CD4-positive, alpha-beta memory T cell (primary cell): ENCODE measurements around the gene FOXK2. TPM values are rescaled to one million over a fixed set of nuclear protein-coding genes. Genes with fewer than 3 reads are reported as not detected.
A peak's percentile ranks its signal among the peaks of the same experiment; 100 is the strongest.

Experiments used
- CTCF ChIA-PET: fragments of 350-600 bp; sonication (Branson Sonifier 250); formaldehyde crosslinking; loops from one replicate; lab custom pipeline; 2021; ENCODE audit warnings: inconsistent platforms; ENCODE audit not compliant: partially characterized antibody; lab: Charles Lee
- POLR2A ChIA-PET: fragments of 350-600 bp; sonication (Branson Sonifier 250); formaldehyde crosslinking; loops from one replicate; lab custom pipeline; 2021; ENCODE audit not compliant: partially characterized antibody; lab: Charles Lee
- DNase-seq, 5 donors: peaks; one replicate each; pipeline versions ENCODE4 v3.0.0 to v3.0.0-alpha.2; 2020 to 2022; ENCODE audit warnings: mixed read lengths in 1 of 5
- H3K27ac ChIP-seq: one replicate; pipeline ENCODE4 v1.7.0; 2013; ENCODE audit warnings: low read depth, low read length
- H3K27me3 ChIP-seq: 2 replicates; pipeline ENCODE4 v1.7.0; 2013; ENCODE audit warnings: mild to moderate bottlenecking, low read length, moderate library complexity; ENCODE audit not compliant: insufficient read depth
- H3K36me3 ChIP-seq: 2 replicates; pipeline ENCODE4 v1.7.0; 2013; ENCODE audit warnings: mild to moderate bottlenecking, low read length, moderate library complexity; ENCODE audit not compliant: insufficient read depth
- H3K4me1 ChIP-seq: 2 replicates; pipeline ENCODE4 v1.7.0; 2013; ENCODE audit warnings: mild to moderate bottlenecking, low read length, moderate library complexity; ENCODE audit not compliant: insufficient read depth
- H3K4me3 ChIP-seq, 2 donors: one replicate each; pipeline ENCODE4 v1.7.0; 2013; ENCODE audit warnings: low read length in 2 of 2, mild to moderate bottlenecking in 1 of 2
- H3K9me3 ChIP-seq, 2 donors: one replicate each; pipeline ENCODE4 v1.7.0; 2013; ENCODE audit warnings: low read length in 2 of 2, control low read depth in 1 of 2; ENCODE audit not compliant: control insufficient read depth in 1 of 2
- H3K27ac Mint-ChIP-seq, 7 donors: one replicate each; pipeline ENCODE4 v1.8.0; 2020 to 2021; ENCODE audit warnings: mixed read lengths in 7 of 7, mild to moderate bottlenecking in 6 of 7, inconsistent platforms in 3 of 7, moderate library complexity in 3 of 7
- H3K27me3 Mint-ChIP-seq, 2 donors: one replicate each; pipeline ENCODE4 v1.8.0; 2020 to 2021; ENCODE audit warnings: mixed read lengths in 2 of 2
- H3K36me3 Mint-ChIP-seq, 2 donors: one replicate each; pipeline ENCODE4 v1.8.0; 2020 to 2021; ENCODE audit warnings: mixed read lengths in 2 of 2, inconsistent platforms in 1 of 2, mild to moderate bottlenecking in 1 of 2
- H3K4me1 Mint-ChIP-seq, 4 donors: one replicate each; pipeline ENCODE4 v1.8.0; 2020 to 2021; ENCODE audit warnings: mixed read lengths in 4 of 4, mild to moderate bottlenecking in 1 of 4
- H3K4me3 Mint-ChIP-seq, 8 donors: one replicate each; pipeline ENCODE4 v1.8.0; 2020 to 2021; ENCODE audit warnings: mixed read lengths in 8 of 8, mild to moderate bottlenecking in 7 of 8, moderate library complexity in 6 of 8, inconsistent platforms in 3 of 8
- H3K9me3 Mint-ChIP-seq, 8 donors: one replicate each; pipeline ENCODE4 v1.8.0; 2020 to 2021; ENCODE audit warnings: mixed read lengths in 8 of 8, mild to moderate bottlenecking in 5 of 8, inconsistent platforms in 3 of 8, moderate library complexity in 1 of 8
- intact Hi-C: fragments of 100-400 bp; cut with micrococcal nuclease; formaldehyde crosslinking; loops from one replicate; pipeline ENCODE4 v1.15.1; 2023
- polyA plus RNA-seq, 2 donors: library from polyadenylated mRNA; unstranded; fragments of 300-500 nt; fragmentation: Illumina TruSeq; gene quantifications; one replicate each; pipeline ENCODE4 v1.2.3, GENCODE V29; 2021
- total RNA-seq, 2 experiments: library from RNA; stranded (reverse); gene quantifications; one replicate each; pipeline ENCODE4 v1.2.3, GENCODE V29; 2021

FOXK2 gene
- total and polyA plus RNA-seq, 4 experiments from 2014 or later = 1.3 to 57.5 (median 29.1) TPM

DNA sequence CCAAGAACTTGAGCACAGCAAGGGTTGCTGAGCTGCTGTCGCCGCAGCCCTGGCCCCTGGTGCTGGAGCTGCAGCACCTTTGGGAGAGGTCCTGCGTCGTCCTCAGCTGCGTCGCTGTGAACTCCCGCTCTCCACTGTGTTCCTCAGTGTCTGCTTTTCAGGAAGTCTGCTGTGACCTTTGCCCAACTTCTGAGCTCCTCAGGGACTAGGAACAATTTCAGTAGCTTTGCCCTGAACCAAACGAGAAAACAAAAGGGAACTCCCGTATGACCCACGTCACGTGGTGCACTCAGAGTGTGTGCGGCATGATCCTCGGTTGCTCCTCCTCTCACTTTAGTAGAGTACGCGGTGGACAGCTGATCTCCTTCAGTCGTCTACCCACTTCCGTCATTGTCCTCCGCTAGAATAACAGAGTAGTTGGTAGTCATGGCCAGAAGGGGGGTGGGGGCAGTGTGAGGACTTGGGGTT, 84.5 kb downstream of the FOXK2 start:
- ChIA-PET POLR2A (interaction anchor here (1.8 kb wide), 1 partner anchor 12 kb away, joined by 4 read pairs; no protein-coding TSS in a partner anchor), CTCF (no interaction called here)
- Histone ChIP-seq H3K27me3 (no peaks in the 10 kb centered on the region), H3K36me3 (peaks cover 32% of the 10 kb centered on the region), H3K4me1 (no peaks in the 10 kb centered on the region), H3K9me3 (no peaks in the 10 kb centered on the region), H3K27ac (no peak overlapping the region), H3K4me3 (no peak overlapping the region)
- Mint-ChIP-seq H3K27ac (peak overlapping the region in 6 of 7 donors; percentile 15 to 84 (median 65)), H3K4me1 (peaks cover 3 to 14% (median 7%) of the 10 kb centered on the region in 4 donors), H3K36me3 (peaks cover 48 to 50% of the 10 kb centered on the region in 2 donors), H3K4me3 (peak overlapping the region in 1 of 8 donors; percentile 25), H3K27me3 (no peaks in the 10 kb centered on the region), H3K9me3 (no peaks in the 10 kb centered on the region)
- intact Hi-C loops = no loop called here
- DNase-seq = peak in 4 of 5 donors; percentile 18 to 72 (median 34)

DNA sequence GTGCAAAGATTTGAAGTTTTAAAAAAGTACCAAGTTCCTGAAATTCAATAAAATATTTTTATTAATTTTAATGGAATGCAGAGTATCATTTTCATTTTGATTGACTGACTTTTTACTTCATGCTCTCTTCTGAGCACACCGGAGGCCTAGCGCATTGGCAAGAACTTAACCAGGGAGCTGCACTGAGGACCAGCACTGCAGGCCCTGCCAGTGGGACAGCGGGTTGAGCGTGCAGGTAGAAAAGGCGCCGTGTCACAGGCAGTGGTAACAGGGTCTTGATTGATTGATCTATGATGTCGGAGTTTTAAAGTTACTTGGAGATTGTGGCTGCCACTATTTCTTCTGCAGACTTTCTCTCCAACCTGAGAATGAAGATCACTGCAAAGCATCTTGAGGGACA, 85.0 kb downstream of the FOXK2 start:
- no peak for DNase-seq
- H3K4me1 ChIP-seq = no peaks in the 10 kb centered on the region
- no peaks in the 10 kb centered on the region for H3K9me3 ChIP-seq
- no peaks in the 10 kb centered on the region for H3K27me3 ChIP-seq
- H3K27ac Mint-ChIP-seq = peak overlapping the region; percentile 15 to 84 (median 61)
- POLR2A ChIA-PET = interaction anchor here (1.8 kb wide), 1 partner anchor 13 kb away, joined by 4 read pairs; no protein-coding TSS in a partner anchor
- H3K36me3 ChIP-seq = peaks cover 32% of the 10 kb centered on the region
- H3K4me1 Mint-ChIP-seq = peaks cover 3 to 14% (median 7%) of the 10 kb centered on the region in 4 donors
- intact Hi-C loops = no loop called here
- no peaks in the 10 kb centered on the region for H3K9me3 Mint-ChIP-seq
- no peak overlapping the region for H3K27ac ChIP-seq
- H3K4me3 Mint-ChIP-seq = no peak overlapping the region
- H3K4me3 ChIP-seq = no peak overlapping the region
- peaks cover 51 to 52% of the 10 kb centered on the region in 2 donors for H3K36me3 Mint-ChIP-seq
- no peaks in the 10 kb centered on the region for H3K27me3 Mint-ChIP-seq
- CTCF ChIA-PET = no interaction called here

DNA sequence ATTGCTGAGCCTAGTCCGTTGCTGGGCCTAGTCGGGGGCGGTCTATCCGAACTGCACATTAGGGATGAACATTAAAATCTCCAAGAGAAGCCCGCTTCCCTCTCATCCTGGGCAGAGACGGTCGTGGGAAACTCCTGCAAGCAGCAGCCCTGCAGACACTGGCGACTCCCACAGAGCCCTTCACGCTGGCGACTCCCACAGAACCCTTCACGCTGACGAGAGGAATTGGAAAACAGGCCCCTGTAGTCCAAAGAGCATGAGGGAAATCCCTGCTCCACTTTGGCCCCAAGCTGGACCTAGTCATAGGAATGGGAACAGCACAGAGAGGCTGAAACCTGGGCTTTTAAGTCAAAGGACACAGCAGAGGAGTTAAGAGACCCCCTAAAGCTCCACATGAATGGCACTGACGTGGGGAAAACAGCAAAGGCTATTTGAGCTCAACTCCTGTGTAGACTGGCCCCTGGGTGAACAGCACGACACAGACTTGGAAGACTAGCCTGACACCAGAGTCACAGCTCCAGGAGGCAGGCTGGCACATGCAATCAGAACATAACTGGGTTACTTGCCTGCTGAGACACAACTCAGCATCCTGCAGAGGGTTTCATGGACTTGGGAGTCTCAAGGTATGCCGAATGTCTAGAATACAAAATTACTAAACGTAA, 86.5 kb downstream of the FOXK2 start:
- no peak overlapping the region for H3K4me3 ChIP-seq
- H3K36me3 ChIP-seq = peaks cover 32% of the 10 kb centered on the region
- no peaks in the 10 kb centered on the region for H3K9me3 Mint-ChIP-seq
- H3K4me1 Mint-ChIP-seq = peaks cover 3 to 14% (median 7%) of the 10 kb centered on the region in 4 donors
- intact Hi-C loops = no loop called here
- H3K36me3 Mint-ChIP-seq = peaks cover 53 to 55% of the 10 kb centered on the region in 2 donors
- H3K27me3 Mint-ChIP-seq = no peaks in the 10 kb centered on the region
- ChIA-PET POLR2A (no interaction called here), CTCF (no interaction called here)
- H3K27ac Mint-ChIP-seq = peak overlapping the region in 2 of 7 donors; percentile 41 to 63
- H3K9me3 ChIP-seq = no peaks in the 10 kb centered on the region
- no peak for DNase-seq
- no peak overlapping the region for H3K4me3 Mint-ChIP-seq
- H3K27ac ChIP-seq = no peak overlapping the region
- H3K27me3 ChIP-seq = no peaks in the 10 kb centered on the region
- H3K4me1 ChIP-seq = no peaks in the 10 kb centered on the region

DNA sequence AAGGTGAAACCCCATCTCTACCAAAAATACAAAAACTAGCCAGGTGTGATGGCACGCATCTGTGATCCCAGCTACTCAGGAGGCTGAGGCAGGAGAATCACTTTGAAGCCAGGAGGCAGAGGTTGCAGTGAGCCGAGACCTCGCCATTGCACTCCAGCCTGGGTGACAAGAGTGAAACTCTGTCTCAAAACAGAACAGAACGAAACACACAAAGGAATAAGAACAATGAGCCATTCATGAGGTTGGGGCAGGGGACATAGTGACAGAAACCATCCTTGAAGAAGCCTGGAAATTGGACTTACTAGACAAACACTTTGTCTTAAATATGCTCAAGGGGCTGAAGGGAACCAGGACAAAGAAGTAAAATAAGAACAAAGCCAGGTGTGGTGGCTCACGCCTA, 89.3 kb downstream of the FOXK2 start:
- POLR2A ChIA-PET = no interaction called here
- Histone ChIP-seq H3K9me3 (no peaks in the 10 kb centered on the region), H3K27me3 (no peaks in the 10 kb centered on the region), H3K36me3 (peaks cover 9% of the 10 kb centered on the region), H3K27ac (no peak overlapping the region), H3K4me1 (no peaks in the 10 kb centered on the region), H3K4me3 (no peak overlapping the region)
- H3K27ac Mint-ChIP-seq = peak overlapping the region in 3 of 7 donors; percentile 10 to 82 (median 78)
- peaks cover 0 to 2% (median 0%) of the 10 kb centered on the region in 8 donors for H3K9me3 Mint-ChIP-seq
- no peak for DNase-seq
- H3K36me3 Mint-ChIP-seq = peaks cover 34 to 46% of the 10 kb centered on the region in 2 donors
- CTCF ChIA-PET = interaction anchor here (0.7 kb wide), 1 partner anchor 264 kb away, joined by 3 read pairs; no protein-coding TSS in a partner anchor
- intact Hi-C loops = no loop called here
- H3K4me3 Mint-ChIP-seq = no peak overlapping the region
- peaks cover 3 to 7% (median 6%) of the 10 kb centered on the region in 4 donors for H3K4me1 Mint-ChIP-seq
- no peaks in the 10 kb centered on the region for H3K27me3 Mint-ChIP-seq

DNA sequence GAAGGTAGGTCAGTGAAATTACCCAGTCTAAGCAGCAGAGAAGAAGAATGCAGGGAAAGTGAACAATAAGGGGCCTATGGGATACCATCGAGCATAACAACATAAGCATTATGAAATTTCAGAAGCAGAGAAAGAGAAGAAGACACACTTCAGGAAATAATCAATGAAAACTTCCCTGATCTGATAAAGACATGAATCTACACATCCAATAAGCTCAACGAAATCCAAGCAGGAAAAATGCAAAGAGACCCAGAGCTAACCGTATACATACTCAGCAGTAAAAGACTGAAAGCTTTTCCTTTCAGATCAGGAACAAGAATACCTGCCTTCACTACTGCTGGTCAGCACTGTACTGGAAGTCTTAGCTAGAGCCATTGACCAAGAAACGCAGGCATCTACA, 90.1 kb downstream of the FOXK2 start:
- H3K9me3 ChIP-seq = no peaks in the 10 kb centered on the region
- CTCF ChIA-PET = interaction anchor here (0.6 kb wide), 1 partner anchor 9 kb away, joined by 3 read pairs; no protein-coding TSS in a partner anchor
- POLR2A ChIA-PET = no interaction called here
- Mint-ChIP-seq H3K27me3 (no peaks in the 10 kb centered on the region), H3K4me3 (no peak overlapping the region), H3K27ac (peak overlapping the region in 4 of 7 donors; percentile 6 to 65 (median 25)), H3K4me1 (no peaks in the 10 kb centered on the region), H3K9me3 (peaks cover 0 to 2% (median 0%) of the 10 kb centered on the region in 8 donors), H3K36me3 (peaks cover 29 to 44% of the 10 kb centered on the region in 2 donors)
- no peak overlapping the region for H3K4me3 ChIP-seq
- intact Hi-C loops = no loop called here
- no peak for DNase-seq
- H3K4me1 ChIP-seq = no peaks in the 10 kb centered on the region
- no peaks in the 10 kb centered on the region for H3K27me3 ChIP-seq
- H3K36me3 ChIP-seq = peaks cover 5% of the 10 kb centered on the region
- H3K27ac ChIP-seq = no peak overlapping the region

DNA sequence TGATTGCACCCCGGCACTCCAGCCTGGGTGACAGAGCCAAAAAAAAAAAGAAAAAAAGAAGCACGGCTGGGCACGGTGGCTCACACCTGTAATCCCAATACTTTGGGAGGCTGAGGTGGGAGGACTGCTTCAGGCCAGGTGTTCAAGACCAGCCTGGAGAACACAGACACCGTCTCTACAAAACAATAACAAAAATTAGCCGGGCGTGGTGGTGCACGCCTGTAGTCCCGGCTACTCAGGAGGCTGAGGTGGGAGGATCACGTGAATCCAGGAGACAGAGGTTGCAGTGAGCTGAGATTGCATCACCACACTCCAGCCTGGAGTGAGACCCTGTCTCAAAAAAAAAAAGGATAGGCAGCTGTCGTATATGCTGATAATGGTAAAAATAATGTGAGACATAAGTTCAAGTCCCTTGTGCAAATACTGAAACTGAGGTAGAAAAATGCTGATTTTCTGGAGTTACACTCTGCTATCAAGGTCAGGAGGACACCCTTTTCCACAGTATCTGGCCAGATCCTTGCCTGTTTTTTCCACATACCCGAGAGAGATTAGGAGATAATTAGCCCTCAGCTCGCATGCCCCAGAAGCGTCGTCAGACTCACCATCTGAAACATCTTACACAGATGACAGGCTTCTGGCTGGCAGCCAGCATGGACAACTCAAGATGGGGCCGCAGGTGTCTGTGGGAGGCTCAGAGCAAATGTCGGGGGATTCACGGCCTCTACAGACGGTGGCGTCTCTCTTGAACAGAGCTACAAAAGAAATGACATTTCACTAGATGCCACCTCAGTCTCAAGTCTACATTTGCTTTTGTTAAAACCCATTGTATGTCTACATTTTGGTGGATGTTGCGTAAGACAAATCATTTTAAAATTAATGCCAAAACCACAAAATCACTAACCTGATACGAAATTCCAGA, 91.9 kb downstream of the FOXK2 start:
- no peaks in the 10 kb centered on the region for H3K4me1 ChIP-seq
- Mint-ChIP-seq H3K4me1 (no peaks in the 10 kb centered on the region), H3K27ac (peak overlapping the region in 1 of 7 donors; percentile 68), H3K27me3 (no peaks in the 10 kb centered on the region), H3K36me3 (peaks cover 35 to 48% of the 10 kb centered on the region in 2 donors), H3K4me3 (peak overlapping the region in 1 of 8 donors; percentile 31), H3K9me3 (peaks cover 0 to 2% (median 0%) of the 10 kb centered on the region in 8 donors)
- H3K36me3 ChIP-seq = peaks cover 16% of the 10 kb centered on the region
- intact Hi-C loops = no loop called here
- no peak overlapping the region for H3K4me3 ChIP-seq
- ChIA-PET CTCF (no interaction called here), POLR2A (no interaction called here)
- H3K27me3 ChIP-seq = no peaks in the 10 kb centered on the region
- H3K9me3 ChIP-seq = no peaks in the 10 kb centered on the region
- no peak for DNase-seq
- H3K27ac ChIP-seq = no peak overlapping the region
